Measurements from ENCODE around the gene GARNL3.

Gene GARNL3

DNA sequence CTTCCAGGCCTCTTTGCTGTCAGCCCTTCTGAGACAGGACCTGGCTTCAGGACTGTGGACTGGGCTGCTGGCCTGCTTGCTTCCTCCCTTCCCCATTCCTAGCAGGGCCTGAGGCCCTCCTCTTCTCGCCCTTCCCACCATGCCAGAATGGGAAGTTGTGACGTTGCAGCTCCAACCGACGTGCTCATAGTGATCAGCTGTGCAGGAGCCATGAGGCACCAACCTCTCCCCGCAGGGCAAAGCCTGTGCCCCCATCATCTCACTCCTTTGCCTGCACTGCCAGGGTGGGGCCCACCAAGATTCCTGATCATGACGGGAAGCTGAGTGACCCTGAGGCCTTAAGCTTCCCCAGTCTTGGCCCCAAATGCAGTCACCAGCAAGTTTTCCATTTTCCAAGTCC, 45.1 kb upstream of the GARNL3 start:
- no peak for TF ChIP-seq CTCF (IDR thresholded peaks at IDR 0.05; ENCODE audit: insufficient read depth, low read length, missing control alignments)
- DNase-seq (ENCODE audit: low read depth, low spot score), result no peak
- CTCF ChIA-PET, result interaction anchor here (1.0 kb wide), 1 partner anchor 9 kb away, joined by 4 read pairs; no protein-coding TSS in a partner anchor
- POLR2A ChIA-PET, result no interaction called here
- H3K4me3 ChIP-seq (ENCODE audit: low read depth, low read length), result no peak overlapping the region

- no peak for DNase-seq (ENCODE audit: low read depth, low spot score)
- ChIA-PET CTCF (interaction anchor here (1.0 kb wide), 1 partner anchor 10 kb away, joined by 3 read pairs; no protein-coding TSS in a partner anchor), POLR2A (no interaction called here)
- no peak for TF ChIP-seq CTCF (IDR thresholded peaks at IDR 0.05; ENCODE audit: insufficient read depth, low read length, missing control alignments)
- H3K4me3 ChIP-seq (ENCODE audit: low read depth, low read length), result no peak overlapping the region
Observed at GRCh38 chr9:127221695-127222094, 42.9 kb upstream of the GARNL3 start.

- H3K4me3 ChIP-seq (ENCODE audit: low read depth, low read length), result no peak overlapping the region
Observed at GRCh38 chr9:127222388-127223095, 42.0 kb upstream of the GARNL3 start.

GRCh38 chr9:127223266-127223665, 41.3 kb upstream of the GARNL3 start:
- ChIA-PET POLR2A (no interaction called here), CTCF (interaction anchor here (1.9 to 2.7 kb wide), 2 partner anchors 8 to 12 kb away, joined by 6 to 17 read pairs; no protein-coding TSS in a partner anchor)
- no peak for DNase-seq (ENCODE audit: low read depth, low spot score)
- no peak overlapping the region for H3K4me3 ChIP-seq (ENCODE audit: low read depth, low read length)
- no peak for TF ChIP-seq CTCF (IDR thresholded peaks at IDR 0.05; ENCODE audit: insufficient read depth, low read length, missing control alignments)

More at GRCh38 chr9:127222388-127223095, 42.0 kb upstream of the GARNL3 start:
- ChIA-PET POLR2A (no interaction called here), CTCF (interaction anchor here (1.0 kb wide), 1 partner anchor 11 kb away, joined by 3 read pairs; no protein-coding TSS in a partner anchor)
- TF ChIP-seq CTCF (IDR thresholded peaks at IDR 0.05; ENCODE audit: insufficient read depth, low read length, missing control alignments), result no peak
- DNase-seq (ENCODE audit: low read depth, low spot score), result no peak

DNA sequence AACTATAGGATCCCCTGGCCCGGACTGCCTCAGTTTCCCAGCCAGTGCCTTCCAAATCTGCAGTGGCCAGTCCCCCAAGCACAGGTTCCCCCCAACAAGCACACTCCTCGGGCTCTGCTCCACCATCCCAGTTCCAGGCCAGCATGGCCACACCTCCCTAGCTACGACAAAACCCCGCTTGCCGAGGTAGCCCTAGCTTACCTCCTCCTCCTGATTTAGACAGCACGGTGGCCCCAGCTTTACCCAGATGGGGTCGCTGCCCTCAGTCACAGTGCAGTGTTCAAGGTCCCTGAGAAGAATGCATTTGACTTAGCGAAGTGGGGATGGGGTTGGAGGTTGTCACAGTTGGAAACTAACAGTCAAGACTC, 40.8 kb upstream of the GARNL3 start:
- TF ChIP-seq CTCF (IDR thresholded peaks at IDR 0.05; ENCODE audit: insufficient read depth, low read length, missing control alignments), result no peak
- ChIA-PET POLR2A (interaction anchor here (1.2 kb wide), 1 partner anchor 227 kb away, joined by 3 read pairs; the partner anchor contains the start of gene RPL12), CTCF (interaction anchor here (1.4 to 2.7 kb wide), 4 partner anchors 9 to 24 kb away, joined by 4 to 17 read pairs (median 5); no protein-coding TSS in a partner anchor)
- DNase-seq (ENCODE audit: low read depth, low spot score), result no peak
- H3K4me3 ChIP-seq (ENCODE audit: low read depth, low read length), result peak overlapping the region; percentile 64; the same call in 1 of the 2 replicates

DNA sequence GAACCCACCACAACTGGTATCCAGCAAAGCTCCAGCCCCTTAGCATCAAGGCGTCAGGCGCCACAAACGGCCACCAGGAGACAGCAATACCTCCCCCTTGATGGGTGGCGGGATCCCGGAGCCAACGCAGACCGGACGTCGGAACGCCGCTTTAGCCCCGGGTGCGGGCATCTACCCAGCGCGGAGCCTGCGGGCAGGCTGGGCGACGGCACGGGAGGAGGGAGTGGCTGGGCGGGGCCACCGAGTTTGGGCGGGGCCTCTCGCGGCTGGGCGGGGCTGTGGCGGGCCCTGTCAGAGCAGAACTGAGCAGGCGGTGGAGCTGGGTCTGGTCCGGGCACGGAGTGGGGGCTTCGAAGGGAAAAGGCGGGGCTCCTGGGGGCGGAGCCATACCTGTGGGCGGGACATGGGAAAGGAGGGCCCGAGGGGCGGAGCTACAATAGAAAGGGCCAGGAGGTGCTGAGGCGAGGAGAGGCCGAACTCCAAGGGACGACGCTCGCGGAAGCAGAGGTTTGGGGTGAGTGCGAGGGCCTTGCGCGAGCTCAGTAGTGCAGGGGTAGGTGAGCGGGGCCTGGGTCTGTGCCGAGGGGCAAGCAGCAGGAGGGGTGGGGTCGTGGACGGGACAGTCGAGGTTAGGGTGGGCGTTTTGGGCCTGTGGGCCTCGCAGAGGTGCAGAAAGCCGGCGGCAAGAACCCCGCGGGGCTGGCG, 40.2 kb upstream of the GARNL3 start:
- H3K4me3 ChIP-seq (ENCODE audit: low read depth, low read length), result peak overlapping the region; percentile 64
- no peak for DNase-seq (ENCODE audit: low read depth, low spot score)
- TF ChIP-seq CTCF (IDR thresholded peaks at IDR 0.05; ENCODE audit: insufficient read depth, low read length, missing control alignments), result peak; percentile 11
- ChIA-PET POLR2A (interaction anchor here (0.6 to 1.2 kb wide), 3 partner anchors 12 to 226 kb away, joined by 3 to 4 read pairs (median 3); partner anchors contain the start of gene RPL12), CTCF (interaction anchor here (1.4 to 2.7 kb wide), 4 partner anchors 9 to 24 kb away, joined by 4 to 17 read pairs (median 5); no protein-coding TSS in a partner anchor)
